GM10847 (cell line): ENCODE measurements around the gene C10orf143.

Experiments used
- POLR2A ChIP-seq: IDR thresholded peaks from 2 replicates; pipeline ENCODE4 v1.6.1; 2011; ENCODE audit not compliant: insufficient read length; ENCODE audit errors: extremely low read depth

C10orf143 gene

DNA sequence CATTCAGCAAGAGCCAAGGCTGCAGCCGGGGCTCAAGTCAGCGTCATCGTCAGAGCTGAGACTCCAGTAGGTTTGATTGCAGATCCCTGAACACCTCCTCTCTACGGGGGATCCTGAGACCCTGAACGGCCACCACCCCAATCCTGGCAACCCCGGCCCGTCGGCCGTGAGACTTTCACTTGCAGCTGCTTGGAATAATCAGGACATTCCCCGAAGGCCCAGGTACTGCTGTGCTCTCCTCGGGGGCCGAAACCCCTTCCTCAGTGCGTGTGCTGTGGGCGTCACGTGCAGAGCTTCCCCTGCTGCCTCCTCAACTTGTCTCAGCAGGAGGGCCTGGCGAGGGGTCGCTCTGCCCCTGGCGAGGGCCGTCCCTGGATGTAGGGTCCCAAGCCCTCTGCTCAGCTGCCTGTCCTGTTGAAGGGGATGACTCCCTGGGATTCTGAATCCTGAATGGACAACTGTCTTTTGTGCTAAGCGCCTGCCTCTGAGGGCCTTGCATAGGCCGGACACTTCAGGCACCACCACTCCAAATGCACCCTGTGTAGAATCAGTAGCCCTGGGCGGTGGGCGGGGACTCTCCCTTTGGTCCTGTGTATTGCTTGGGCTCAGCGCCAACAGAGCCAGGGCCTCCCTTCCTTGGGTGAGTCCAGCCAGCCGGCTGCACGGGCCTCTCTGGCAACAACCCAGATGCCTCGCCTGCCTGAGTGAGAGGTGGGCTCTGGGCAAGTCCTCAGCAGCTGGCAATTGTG, 82.7 kb downstream of the C10orf143 start:
- TF ChIP-seq POLR2A = no peak

DNA sequence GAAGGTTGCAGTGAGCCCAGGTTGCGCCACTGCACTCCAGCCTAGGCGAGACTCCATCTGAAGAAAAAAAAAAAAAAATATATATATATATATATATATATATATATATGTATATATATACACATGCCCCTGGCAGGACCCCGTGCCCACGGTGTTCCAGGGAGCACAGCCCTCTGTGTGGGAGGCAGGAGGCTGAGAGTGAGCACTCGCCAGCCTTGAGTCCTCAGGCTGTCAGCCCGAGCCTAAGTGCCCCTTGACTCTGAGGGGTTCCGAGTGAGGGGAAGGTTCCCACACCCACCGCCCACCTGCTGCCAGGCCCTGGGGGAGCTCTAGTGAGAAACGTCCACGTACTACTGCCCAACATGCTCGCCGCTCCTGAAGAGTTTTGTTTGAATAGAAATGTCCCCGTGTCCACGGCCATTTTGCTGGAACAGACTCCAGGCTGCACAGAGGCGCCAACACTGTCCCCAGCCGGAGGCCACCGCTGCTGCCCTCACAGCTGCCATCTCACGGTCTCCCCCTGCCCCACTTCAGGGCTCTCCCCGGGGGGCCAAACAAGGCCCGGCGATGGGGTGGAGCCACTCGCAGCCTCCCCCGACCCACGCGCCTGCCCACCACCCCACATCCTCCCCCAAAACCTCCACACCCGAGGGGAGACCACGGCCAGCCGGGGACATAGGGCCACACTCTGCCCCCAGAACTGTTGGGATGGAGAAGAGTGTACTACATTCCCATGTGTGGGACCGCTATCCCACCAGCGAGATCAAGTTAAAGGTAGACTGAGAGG, 83.8 kb downstream of the C10orf143 start:
- TF ChIP-seq POLR2A = no peak

GRCh38 chr10:130025811-130026485, 84.7 kb downstream of the C10orf143 start:
- no peak for TF ChIP-seq POLR2A

- no peak for TF ChIP-seq POLR2A
Measured at GRCh38 chr10:130025326-130025725, 85.3 kb downstream of the C10orf143 start.

DNA sequence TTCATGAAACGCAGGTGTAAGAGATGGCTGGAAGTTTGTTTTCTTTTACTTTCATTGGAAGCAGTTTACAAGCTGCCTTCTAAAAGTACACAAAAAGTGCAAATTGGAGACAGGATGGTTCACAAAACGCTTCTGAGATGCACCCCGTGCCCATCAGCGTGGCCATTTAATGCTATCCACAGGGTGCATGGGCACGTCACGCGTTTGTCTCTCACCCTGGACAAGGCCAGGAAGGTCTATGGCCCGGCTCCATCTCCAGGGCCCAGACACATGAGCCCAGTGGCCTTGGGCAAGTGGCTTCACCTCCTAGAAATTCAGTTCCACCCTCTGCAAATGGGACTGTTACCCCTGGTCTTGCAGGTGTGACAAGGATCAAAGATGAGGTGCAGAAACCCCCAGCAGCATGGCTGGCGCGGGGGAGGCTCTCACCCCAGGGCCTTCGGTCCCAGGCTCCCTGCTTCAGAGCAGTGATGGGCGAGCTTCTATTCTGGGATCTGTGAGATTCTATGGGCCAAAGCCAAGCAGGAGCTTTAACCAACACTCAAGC, 85.8 kb downstream of the C10orf143 start:
- no peak for TF ChIP-seq POLR2A

DNA sequence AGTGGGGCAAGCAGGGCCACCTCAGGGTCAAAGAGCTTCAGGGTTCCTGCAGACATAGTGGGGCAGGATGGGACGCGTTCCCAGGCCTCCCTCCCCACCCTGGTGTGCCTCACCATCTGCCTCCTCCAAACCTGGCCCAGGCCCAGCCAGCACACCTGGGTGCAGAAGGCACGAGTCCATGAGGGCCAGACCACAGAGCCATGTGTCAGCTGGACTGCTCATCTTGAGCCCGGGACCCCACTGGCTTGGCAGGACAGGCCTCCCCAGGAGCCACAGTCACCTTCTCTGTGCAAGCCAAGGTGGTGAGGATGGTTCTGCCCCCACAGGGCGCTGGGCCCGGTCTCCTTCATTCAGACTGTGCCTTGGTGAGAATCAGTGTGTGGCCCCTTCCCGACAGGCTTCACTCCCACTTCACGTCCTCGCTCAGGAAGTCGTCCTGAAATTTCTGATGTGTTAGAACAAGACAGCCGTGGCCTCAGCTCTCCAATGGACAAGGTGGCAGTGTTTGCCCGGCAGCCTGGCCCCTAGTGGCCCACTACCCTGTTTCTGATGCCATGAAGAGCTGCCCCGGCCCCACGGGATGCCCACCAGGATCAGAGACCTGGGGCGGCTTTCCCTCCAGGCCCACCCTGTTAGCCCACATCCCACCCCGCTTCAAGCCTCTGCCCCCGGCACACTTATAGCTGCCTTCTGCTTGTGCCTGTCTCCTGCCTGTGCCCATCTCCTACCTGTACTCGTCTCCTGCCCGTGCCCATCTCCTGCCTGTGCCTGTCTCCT, 87.0 kb downstream of the C10orf143 start:
- no peak for TF ChIP-seq POLR2A

GRCh38 chr10:130022511-130023299, 87.9 kb downstream of the C10orf143 start:
- no peak for TF ChIP-seq POLR2A

- no peak for TF ChIP-seq POLR2A
Measured at GRCh38 chr10:130022086-130022485, 88.5 kb downstream of the C10orf143 start.

GRCh38 chr10:130021383-130021950, 89.2 kb downstream of the C10orf143 start:
- TF ChIP-seq POLR2A = no peak

DNA sequence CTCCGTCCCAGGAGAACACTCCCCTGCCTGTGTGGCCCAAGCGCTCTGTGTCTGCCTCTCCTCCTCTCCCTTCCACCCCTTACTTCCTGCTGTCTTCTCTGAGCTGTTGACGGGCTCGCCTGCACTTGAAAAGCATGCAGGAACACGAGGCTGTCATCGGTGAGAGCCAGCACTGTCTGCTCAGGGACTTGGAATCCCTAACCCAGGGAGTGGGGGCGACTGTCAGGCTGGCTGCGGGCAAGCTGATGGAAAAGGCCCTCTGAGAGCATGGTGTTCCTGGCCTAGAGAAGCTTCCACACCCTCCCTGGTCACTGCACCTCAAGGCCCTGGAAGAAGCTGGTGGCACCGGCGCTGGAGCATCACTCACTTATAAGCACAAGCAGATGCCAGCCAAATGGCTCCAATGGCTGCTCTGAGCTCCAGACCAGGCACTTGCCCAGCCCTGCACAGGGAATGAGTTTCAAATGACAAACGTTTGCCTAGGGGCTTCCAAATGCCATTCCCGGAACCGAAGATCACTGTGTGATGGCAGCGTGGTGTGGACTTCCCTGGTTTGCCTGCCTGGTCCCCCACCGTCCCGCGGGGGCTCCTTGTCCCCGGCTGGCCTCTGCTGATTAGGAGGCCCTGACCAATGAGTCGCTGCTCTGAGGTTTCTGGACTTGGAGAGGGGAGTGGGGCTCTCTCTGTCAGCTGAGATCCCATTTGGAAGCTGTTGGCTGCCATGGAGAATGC, 89.8 kb downstream of the C10orf143 start:
- no peak for TF ChIP-seq POLR2A

DNA sequence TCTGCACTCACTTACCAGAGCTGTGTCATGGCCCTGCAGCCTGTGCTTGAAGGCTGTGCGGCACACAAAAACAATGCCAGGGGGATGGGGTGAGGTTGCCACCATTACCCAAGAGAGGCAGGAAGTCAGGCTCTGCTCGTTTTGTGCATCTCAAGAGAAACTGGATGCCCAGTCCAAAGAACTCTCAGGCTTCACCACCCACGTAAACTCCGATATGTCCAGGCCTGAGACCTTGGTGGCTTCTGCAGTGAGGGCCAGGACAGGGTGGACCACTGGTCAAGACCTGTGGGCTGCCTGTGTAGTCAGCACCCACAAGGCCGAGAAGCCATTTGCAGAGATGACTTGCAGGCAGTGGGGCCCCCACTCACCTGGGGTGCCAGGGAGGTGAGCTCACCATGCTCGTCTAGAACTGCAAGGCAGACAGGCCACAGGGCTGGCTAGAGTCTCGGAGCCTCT, 91.9 kb downstream of the C10orf143 start:
- TF ChIP-seq POLR2A = no peak

DNA sequence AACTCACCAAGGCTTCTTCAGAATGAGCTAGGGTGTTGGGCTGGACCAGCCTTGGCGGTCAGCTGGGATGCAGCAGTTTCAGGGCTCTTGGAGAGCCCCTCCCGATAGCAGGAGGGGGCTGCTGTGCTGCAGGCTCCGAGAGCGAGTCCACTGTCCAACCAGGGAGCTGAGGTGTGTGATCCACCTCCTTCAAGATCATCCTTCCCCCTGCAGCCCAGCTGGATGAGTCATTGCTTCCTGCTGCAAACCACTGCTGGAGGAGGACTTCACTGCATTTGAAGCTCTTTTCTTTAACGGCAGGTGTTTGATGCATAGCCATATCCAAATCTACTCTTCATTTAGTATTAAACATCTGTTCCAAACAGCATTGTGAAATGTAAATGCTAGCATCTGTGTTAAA, 92.4 kb downstream of the C10orf143 start:
- TF ChIP-seq POLR2A = no peak

- no peak for TF ChIP-seq POLR2A
Measured at GRCh38 chr10:130017631-130018022, 93.0 kb downstream of the C10orf143 start.
